Measurements from ENCODE around the gene SLC15A1.

- TF ChIP-seq, protein P1, sequence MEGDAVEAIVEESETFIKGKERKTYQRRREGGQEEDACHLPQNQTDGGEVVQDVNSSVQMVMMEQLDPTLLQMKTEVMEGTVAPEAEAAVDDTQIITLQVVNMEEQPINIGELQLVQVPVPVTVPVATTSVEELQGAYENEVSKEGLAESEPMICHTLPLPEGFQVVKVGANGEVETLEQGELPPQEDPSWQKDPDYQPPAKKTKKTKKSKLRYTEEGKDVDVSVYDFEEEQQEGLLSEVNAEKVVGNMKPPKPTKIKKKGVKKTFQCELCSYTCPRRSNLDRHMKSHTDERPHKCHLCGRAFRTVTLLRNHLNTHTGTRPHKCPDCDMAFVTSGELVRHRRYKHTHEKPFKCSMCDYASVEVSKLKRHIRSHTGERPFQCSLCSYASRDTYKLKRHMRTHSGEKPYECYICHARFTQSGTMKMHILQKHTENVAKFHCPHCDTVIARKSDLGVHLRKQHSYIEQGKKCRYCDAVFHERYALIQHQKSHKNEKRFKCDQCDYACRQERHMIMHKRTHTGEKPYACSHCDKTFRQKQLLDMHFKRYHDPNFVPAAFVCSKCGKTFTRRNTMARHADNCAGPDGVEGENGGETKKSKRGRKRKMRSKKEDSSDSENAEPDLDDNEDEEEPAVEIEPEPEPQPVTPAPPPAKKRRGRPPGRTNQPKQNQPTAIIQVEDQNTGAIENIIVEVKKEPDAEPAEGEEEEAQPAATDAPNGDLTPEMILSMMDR (optimal IDR thresholded peaks at IDR 0.05 in 1 of 3, IDR thresholded peaks at IDR 0.05 in 1 of 3, conservative IDR thresholded peaks at IDR 0.05 in 1 of 3; ENCODE audit: extremely low read depth in 1 of 3, insufficient read depth in 2 of 3, low read length in 3 of 3): no peak
- TF ChIP-seq EZH2 (IDR thresholded peaks at IDR 0.05; ENCODE audit: low read length): no peak
Measured at GRCh38 chr13:98691360-98691759, 61.1 kb downstream of the SLC15A1 start.

Data from keratinocyte (primary cell).